HG03280 (cell line): ENCODE measurements around the gene HOXA1.

Experiments
- ATAC-seq: cut with Tn5 transposase; IDR thresholded peaks from one replicate; pipeline ENCODE4 v1.9.1; 2021; ENCODE audit warnings: mild to moderate bottlenecking, moderate library complexity; ENCODE audit not compliant: unreplicated experiment

HOXA1 gene

DNA sequence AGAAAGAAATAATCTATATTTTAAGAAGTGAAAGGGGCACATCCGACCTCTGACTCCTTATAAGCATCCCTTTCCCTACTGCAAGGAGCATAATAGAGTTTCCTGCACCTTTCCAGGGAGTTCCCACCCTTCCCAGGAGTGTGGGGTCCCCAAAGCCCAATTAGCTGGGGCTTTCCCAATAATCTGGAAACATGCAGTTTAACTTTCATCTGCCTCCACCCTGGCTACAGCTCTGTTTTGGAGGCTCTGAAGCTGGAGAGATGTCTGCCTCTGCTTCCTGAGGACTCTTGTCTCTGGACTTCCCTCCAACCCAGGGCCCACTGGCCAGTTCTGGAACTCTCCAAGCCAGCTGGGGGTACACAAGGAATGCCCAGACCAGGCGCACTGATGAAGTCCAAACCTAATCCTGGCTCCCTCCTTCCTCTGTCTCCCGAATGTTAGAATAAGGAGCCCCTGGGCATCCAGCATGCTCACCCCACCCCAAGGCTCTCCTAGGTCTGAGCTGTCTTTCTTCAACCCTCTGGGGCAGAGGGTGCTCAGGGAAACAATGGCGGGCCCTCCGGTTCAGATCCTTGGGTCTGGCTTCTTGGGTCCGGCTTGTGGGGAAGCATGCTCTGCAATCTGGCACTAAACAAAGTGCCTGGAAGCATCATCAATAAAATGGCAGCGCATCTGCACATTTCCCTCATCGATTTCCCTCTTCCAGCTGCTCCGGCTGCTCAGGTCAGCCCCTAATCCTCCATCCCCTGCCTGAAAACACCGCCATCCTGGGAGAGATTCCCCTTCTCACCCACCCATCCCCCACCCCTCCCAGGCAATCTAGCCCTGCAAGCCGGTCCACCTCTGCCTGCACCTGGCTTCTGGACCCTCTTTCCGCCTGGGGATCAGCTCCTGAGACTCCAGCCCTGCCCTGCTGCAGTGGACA is 21.4 kb upstream of the HOXA1 start:
- no peak for ATAC-seq

DNA sequence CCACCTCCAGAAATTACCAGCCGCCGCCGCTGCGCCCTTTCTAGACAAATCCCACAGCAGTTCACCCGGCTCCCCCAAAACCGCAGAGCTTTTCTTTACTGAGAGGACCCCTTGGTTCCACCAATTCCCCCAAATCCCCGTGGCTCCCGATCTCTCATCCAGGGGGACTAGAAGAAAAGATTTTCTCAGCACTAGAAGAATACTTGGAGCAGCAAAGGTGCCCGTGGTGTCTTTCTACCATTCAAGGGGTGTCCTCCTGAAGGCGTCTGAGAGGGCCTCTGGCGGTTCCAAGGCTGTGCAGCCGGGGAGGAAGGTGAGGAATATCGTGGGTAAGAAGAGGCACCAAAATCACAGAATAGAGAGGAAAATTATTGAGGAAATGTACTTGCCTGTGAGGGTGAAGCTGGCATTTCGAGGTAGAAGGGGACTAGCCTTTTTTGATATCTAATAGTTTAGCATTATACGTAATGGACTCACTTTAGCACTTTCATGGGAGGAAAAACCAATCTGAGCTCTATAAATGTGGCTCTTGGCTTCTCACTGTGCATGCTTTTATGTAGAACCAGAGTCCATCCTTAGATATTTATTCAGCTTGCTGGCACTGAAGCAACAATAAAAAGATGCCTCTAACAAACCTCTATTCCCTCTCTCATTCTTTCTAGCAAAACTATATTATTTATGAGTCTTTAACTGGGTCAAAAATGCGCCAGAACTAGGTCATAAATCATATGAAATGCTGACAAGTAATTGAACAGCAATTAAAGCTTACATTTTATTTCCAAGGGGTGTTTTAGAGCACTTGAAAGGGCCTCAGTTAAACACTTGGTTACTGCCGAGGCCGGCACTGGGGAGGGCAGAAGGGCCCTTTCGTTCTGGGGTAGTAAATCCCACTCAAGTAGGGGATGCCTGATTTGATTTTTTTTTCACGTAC is 20.5 kb upstream of the HOXA1 start:
- ATAC-seq = no peak

DNA sequence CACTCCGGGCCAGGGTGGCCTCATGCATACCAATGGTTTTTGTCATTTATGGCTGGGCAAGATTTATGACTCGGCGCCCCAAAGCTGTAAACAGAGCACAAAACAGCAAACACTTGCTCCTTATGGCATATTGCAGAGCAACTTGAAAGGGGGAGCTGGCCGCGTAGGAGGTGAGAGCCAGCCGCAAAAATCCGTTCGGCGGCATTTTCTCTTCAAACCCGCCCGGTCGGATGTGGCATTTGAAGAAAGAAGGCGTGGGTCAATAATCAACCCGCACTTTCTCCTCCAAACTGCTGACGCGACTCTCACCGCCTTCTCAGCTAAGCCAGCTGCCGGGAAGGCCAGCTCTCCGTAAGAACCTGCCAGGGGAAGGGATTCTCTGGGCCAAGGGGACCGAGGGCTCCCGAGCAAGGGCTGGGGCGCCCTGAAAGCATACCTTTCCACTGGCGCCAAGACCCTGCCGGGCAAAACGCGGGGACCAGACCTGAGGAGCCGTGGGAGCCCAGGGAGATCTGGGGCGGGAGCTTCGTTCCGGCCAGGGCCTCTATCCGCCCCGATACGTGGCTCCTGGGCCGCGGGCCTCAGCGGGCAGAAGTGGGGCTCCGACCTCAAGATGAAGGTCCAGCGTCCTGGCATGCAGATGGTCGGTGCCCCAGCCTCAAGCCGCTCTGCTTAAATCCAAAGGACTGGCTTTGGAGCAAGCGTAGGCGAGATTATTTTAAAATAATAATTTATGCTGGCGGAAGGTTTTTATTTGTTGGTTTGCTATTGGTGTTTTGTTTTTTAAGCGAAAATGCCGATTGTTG is 19.6 kb upstream of the HOXA1 start:
- ATAC-seq = no peak

DNA sequence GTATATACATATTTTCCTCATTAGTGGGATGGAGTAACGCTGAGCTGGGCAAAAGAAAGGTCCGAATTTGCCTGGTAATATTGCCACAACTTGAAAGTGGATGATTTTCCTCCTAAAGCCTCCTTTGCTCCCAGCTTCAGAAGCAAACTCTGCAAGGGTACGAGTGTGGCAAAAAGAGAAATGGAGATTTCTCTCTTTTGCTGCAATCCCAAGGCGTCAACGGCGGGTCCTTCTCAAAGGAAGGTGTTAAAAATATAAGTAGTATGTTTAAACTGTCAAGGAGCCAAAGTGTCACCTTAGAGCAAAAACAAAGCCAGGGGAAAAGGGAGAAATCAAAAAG is 19.1 kb upstream of the HOXA1 start:
- no peak for ATAC-seq

DNA sequence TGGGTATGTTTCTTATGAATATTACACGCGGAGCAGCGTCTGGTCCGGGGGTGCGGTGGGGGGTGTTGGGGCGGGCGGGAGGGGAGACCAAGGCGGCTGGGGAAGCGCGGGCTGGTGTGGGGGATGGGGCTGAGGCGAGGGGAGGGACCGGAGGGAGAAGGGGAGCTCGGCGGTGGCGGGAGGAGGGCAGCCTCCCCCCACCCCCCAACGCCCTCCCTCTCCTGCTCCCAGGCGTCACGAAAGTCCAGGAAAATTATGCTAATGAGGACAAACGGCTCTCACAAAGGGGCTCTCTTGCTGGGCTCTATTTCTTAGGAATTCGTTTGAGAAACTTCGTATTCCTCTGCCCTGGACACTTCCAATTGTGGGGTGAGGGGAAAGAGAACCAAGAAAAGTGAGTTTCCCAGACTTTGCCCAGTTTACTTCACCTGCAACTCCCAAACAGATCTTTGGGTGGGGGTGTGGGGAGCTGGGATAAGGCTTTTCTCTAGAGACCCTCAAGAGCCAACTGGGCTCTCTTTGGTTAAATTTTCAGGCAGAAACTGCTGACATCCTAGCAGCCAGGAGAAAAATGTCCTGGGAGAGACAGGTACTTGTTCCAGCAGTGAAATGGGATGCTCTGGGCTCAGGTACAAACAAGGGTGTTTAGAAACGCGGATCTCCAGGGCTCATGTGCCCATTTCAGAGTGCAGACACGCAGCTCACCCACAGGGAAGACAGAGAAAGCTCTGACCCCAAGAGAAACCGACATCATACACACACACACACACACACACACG is 18.4 kb upstream of the HOXA1 start:
- ATAC-seq = no peak

DNA sequence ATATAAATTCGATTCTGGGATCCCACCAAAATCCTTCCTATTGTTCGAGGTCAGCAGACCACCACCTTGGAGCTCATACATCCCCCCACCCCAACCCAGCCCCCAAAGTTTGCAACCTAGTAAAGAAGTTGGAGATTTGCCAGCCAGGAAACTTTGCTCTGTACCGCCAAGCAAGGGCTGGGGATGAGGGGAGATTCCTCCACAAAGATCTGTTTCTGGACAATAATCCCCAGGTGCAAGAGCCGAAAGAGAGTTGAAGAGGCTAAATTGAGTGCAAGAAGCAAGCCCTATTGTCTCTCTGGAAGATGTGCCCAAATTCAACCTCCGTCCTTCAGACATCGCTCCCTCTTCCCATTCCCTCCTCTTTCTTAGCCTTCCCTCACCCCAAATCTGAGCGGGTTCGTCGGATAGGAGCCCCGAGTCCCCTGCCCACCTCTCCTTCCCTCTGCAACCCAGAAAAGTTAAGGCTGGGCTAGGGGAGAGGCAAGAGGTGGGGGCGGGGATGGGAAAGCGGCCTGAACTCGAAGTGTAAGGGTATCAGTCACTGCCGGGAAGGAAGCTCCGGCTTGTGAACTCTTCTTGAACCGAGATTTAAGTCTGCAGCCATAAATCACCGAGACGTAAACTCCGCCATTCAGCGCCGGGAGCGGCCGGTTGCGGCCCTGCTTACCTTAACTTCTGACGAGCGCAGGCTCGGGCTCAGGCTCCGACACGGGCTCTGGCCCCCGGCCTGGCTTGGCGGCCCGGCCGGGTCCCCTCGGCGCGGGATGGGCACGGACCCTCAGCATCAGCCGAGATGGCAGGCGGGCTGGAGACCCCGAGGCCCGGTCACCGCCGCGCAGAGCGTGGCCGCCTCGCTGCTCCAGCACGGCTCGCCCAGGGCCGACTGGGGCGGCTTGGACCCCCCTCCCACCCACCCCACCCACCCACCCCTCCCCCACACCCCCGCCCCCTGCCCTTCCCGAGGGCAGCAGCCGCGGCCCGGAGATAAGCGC is 17.5 kb upstream of the HOXA1 start:
- no peak for ATAC-seq

DNA sequence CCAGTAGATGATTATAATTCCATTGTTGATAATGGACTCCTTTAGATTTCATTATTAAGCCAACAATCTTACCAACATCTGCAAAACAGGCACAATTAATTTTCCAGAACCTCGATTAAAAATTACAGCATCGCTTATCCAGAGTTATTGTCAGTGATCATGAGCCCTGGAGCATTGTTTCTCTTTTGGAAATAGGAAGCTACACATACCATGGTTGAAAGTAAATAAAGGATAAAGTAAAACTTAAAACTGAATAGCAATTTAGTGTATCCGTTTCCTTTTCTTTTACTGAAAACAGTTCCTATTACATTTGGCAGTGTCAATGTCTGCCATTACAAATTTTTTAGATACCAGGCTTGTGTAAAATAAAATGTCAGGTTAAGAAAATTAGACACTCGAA is 16.6 kb upstream of the HOXA1 start:
- no peak for ATAC-seq

DNA sequence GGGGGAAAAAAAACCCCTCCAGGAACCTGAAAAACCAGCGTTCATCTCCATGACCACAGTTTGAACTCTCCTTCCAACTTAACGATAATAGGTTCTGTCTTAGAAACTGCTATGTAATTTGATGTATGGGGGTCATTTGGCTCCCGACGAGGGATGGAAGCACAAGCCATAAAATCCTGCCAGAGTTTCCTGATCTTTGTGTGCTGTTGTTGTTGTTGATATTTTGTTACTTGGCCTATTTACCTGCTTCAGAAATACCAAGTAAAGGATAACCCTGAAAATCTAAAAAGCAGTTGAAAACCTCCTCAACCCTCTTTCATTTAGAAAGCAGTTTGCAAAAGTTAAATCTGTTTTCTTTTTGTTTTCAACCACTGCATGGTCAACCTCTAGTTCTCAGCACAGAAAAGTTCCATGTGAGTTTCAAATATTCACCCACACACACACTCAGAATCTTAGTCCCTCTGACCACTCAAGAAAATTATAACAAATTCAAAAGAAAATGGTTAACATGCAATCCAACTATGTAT is 16.0 kb upstream of the HOXA1 start:
- no peak for ATAC-seq

DNA sequence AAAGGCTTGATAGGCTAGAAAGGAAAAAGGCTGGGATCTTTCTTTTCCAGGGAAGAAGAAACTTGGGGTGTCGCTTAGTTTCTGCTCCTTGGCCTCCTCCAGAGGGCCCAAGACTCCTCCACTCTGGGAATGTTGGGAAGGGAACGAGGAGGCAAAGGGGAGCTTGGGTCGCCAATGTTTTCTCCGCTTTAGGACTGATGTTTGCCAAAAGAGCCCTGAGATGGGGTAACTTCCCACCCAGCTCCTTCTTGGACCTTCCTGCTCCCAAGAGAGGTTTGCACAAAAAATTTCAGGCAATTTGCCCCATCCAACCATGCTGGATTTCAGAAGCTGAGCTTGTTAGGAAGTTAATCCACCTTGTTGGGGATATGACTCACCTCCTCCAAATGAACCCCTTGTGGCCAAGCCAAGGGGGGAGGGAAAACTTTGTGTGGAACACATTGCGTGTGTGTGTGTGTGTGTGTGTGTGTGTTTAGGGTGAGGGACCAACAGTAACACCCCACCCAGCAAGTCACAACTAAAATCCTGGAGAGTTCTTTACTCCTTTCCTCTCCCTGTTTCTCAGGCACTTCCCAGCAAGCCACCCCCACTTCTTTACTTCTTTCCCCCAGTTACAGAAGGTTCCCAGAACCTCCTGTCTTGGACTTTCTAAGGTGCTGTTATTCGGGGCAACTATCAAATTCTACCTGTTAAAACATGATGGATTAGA is 15.4 kb upstream of the HOXA1 start:
- ATAC-seq = no peak

DNA sequence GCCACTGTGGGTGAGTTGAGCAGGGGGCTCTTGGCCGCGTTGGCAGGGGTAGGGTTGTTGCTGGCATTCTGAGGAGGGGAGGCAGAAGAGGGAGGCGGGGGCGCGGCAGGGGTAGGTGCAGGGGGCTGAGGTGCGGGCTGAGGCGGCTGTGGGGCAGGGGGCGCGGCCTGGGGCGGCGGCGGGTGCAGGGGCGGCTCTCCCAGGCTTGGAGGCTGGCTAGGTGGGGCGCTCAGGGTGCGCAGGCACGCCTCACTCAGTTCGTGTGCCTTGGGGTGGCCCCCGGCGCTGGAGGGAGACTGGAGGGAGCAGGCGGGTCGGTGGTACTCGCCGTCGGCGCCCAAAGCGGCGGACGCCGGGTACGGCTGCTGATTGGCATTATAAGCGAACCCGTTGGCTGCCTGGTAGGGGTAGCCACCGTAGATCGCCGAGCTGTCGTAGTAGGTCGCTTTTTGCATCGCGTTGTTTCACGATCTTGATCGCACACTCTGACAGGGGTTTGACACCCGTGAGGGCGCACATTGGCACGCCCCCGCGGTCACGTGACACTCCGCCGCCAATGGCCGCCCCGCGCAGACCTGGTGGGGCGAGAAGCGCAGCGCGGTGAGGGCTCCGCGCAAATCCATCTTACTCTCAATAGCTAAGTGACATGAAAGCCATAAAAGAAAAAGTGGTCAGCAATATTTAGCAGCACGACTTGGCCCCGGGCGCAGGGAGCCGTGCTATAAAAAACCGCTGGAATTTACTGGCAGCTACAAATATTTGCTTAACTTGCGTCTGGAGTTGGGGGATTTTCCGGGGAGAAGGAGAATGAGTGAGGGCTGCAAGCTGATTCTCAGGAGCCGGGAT is 14.6 kb upstream of the HOXA1 start:
- no peak for ATAC-seq

DNA sequence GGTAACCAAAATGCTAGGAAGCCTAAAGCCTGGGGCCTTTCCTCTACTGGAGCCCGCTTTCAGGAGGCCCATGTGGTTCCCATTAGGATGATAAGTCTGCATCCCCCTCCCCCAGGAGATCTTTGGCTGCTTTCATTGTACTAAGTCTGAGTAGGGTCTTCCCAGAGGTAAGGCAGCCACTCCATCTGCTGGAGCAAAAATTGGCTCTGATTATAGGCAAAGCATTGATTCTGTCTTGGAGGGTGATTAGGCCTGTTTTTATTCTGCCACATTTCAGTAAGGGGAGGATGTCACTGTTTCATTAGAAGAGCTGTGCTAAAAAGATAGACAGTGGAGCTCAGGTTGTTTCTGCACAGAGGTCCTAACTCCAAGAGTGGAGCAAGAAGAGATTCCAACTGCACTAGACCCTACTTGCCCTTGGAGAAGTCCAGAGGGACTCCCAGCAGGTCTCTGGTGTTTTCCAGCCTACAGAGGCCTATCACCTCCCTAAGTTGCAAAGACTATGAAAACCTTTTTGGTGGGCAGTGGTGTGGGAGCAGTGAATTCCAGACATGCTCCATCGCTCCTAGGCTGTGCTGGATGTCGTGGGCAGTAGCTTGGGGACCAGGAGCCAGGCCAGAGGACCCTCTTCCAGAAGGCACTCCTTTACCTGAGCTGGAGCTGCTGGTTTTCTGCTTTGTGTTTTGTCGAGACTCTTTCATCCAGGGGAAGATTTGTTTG is 13.8 kb upstream of the HOXA1 start:
- no peak for ATAC-seq

DNA sequence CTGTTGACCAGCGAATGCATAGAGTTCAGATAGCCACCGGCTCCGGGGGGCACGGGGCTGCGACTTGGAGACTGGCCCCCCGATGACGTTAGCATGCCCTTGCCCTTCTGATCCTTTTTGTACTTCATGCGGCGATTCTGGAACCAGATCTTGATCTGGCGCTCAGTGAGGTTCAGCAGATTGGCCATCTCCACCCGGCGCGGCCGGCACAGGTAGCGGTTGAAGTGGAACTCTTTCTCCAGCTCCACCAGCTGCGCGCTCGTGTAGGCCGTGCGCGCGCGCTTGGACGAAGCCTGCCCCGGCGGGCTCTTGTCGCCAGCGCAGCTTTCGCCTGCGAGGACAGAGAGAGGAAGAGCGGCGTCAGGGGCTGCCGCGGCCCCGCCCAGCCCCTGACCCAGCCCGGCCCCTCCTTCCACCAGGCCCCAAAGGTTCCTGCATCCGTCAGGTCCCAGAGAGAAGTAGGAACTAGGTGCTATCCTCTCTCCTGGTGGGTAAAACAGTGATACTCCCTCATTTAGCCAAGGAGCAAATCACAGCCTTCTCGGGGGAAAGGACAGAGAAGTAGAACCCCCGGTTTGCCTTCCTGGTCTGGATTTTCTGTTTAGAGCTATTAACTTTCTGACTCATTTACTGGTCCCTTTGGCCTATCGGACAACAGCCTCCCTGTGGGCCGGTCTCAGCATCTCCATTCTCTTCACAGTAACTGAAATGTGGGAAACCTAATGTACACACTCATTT is 12.8 kb upstream of the HOXA1 start:
- no peak for ATAC-seq

DNA sequence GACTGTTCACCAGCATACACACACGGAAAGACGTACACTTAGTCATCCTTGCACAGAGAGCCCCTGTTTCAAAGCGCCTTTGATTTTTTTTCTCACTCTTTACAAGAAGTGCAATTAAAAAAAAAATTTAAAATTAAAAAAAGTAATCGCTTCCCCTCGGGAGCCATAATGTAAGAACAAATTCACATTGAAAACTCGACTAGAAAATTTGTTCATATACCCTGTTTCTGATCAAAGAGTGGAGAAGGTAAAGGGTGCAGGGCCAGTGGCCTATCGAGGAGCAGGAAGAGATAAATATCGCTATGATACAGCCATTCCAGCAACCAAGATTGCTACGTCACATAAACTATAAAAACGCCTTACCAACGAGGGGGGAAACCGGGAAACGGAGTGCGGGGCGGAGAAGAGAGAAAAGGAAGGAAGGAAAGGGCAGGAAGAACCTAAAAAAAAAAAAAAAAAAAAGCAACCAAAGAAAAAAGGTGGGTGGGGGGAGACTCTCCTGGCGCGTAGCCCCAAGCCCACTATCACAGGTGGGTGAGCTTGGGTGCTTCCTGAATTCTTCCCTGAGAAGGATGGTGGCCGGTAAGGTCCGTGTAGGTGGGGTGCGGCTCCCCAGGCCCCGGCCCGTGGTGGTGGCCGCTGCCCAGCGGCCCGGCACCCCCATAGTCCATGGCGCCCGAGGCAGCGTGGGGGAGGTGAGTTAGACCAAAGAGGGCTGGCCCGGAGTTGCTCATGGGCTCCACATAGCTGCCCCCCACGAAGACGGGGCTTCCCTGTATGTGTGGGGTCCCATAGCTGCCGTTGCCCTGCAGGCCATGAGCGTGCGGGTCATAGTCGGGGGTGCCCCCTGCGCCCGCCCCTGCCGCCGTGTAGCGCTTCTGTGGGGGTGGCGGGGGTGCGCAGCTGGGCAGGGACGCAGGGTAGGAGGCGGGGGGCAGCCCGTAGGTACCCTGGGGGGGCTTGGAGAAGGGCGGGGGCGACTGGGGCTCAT is 11.9 kb upstream of the HOXA1 start:
- ATAC-seq = no peak

DNA sequence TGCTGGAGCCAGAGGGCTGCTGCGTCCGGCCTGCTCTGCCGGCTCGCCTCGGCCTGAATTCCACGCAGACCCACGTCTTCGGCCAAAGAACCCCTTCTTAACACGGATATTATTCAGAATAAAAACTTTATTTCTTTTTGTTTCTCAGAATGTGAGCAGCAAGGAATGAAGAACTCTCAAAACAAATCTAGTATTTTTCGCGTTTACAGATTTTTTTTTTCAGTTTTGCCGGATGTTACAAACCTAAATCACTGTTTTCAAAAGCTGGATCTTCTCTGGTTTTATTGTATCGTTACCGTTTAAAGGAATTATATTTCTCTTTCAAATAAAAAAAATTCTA is 11.1 kb upstream of the HOXA1 start:
- no peak for ATAC-seq
